CD14-positive monocyte (primary cell): ENCODE results near the gene DENND5B. TPM values are rescaled to one million over a fixed set of nuclear protein-coding genes. Genes with fewer than 3 reads are reported as not detected.

Experiments used
- DNase-seq, 3 donors: peaks; one replicate each; pipeline ENCODE4 v3.0.0-alpha.2; 2011 to 2022
- H2AFZ ChIP-seq: 2 replicates; pipeline ENCODE4 v1.6.0; 2012; ENCODE audit warnings: mild to moderate bottlenecking, low read depth, low read length, inconsistent platforms; ENCODE audit not compliant: insufficient read depth, poor library complexity, severe bottlenecking
- H3K27ac ChIP-seq, 2 donors: 1 replicate in 1 of 2; 2 replicates in 1 of 2; pipeline ENCODE4 v1.5.1; 2012 to 2013; ENCODE audit warnings: low read length in 2 of 2, control low read depth in 1 of 2, inconsistent platforms in 1 of 2, low read depth in 1 of 2, mild to moderate bottlenecking in 1 of 2
- H3K27me3 ChIP-seq, 2 donors: one replicate each; pipeline versions ENCODE4 v1.6.0 to v1.6.1; 2011 to 2013; ENCODE audit warnings: low read length in 2 of 2; ENCODE audit not compliant: control insufficient read depth in 2 of 2, insufficient read depth in 2 of 2
- H3K36me3 ChIP-seq, 2 donors: replicated peaks in 1 of 2; 1 replicate in 1 of 2; 2 replicates in 1 of 2; pipeline versions ENCODE4 v1.5.1 to v1.6.1; 2012 to 2013; ENCODE audit warnings: low read length in 2 of 2, control low read depth in 1 of 2, inconsistent platforms in 1 of 2, mild to moderate bottlenecking in 1 of 2; ENCODE audit not compliant: insufficient read depth in 2 of 2, control insufficient read depth in 1 of 2
- H3K4me1 ChIP-seq, 2 donors: 1 replicate in 1 of 2; 2 replicates in 1 of 2; pipeline versions ENCODE4 v1.5.1 to v1.6.1; 2012 to 2013; ENCODE audit warnings: low read length in 2 of 2, control low read depth in 1 of 2, inconsistent platforms in 1 of 2, mild to moderate bottlenecking in 1 of 2, moderate library complexity in 1 of 2; ENCODE audit not compliant: insufficient read depth in 2 of 2, control insufficient read depth in 1 of 2
- H3K4me2 ChIP-seq: replicated peaks from 2 replicates; pipeline ENCODE3; 2012; ENCODE audit warnings: low read length, moderate library complexity, mild to moderate bottlenecking; ENCODE audit not compliant: poor library complexity, severe bottlenecking; ENCODE audit errors: extremely low read depth
- H3K4me3 ChIP-seq, 3 experiments: fragments of 200-600 bp in 1 of 3; sonication (generic) in 1 of 3; replicated peaks in 1 of 3; 1 replicate in 2 of 3; 2 replicates in 1 of 3; pipeline ENCODE4 v1.5.1; 2011 to 2013; ENCODE audit warnings: low read length in 3 of 3, mild to moderate bottlenecking in 3 of 3, control low read depth in 2 of 3, low read depth in 2 of 3, inconsistent platforms in 1 of 3, moderate library complexity in 1 of 3
- H3K79me2 ChIP-seq: 2 replicates; pipeline ENCODE4 v1.6.0; 2012; ENCODE audit warnings: mild to moderate bottlenecking, control low read depth, inconsistent platforms, low read length, moderate library complexity; ENCODE audit not compliant: insufficient read depth
- H3K9ac ChIP-seq: 2 replicates; pipeline ENCODE4 v1.6.0; 2017; ENCODE audit warnings: low read length, mild to moderate bottlenecking; ENCODE audit not compliant: insufficient read depth, poor library complexity, severe bottlenecking
- H3K9me3 ChIP-seq, 2 donors: replicated peaks in 1 of 2; 1 replicate in 1 of 2; 2 replicates in 1 of 2; pipeline versions ENCODE4 v1.5.1 to v1.6.1; 2012 to 2013; ENCODE audit warnings: low read length in 2 of 2, control low read depth in 1 of 2; ENCODE audit not compliant: control insufficient read depth in 1 of 2, insufficient read depth in 1 of 2
- H4K20me1 ChIP-seq: 2 replicates; pipeline ENCODE4 v1.6.0; 2012; ENCODE audit warnings: mild to moderate bottlenecking, low read length, control low read depth, moderate library complexity; ENCODE audit not compliant: insufficient read depth
- H3K27ac Mint-ChIP-seq, 7 donors: one replicate each; pipeline ENCODE4 v1.8.0; 2020; ENCODE audit warnings: mild to moderate bottlenecking in 7 of 7, mixed read lengths in 7 of 7, moderate library complexity in 6 of 7, inconsistent platforms in 2 of 7
- H3K27me3 Mint-ChIP-seq, 3 donors: one replicate each; pipeline ENCODE4 v1.8.0; 2021 to 2022; ENCODE audit warnings: low read depth in 3 of 3, mild to moderate bottlenecking in 3 of 3, mixed read lengths in 3 of 3, moderate library complexity in 3 of 3, inconsistent platforms in 1 of 3
- H3K36me3 Mint-ChIP-seq, 2 donors: one replicate each; pipeline ENCODE4 v1.8.0; 2020; ENCODE audit warnings: mixed read lengths in 2 of 2, inconsistent platforms in 1 of 2, mild to moderate bottlenecking in 1 of 2
- H3K4me1 Mint-ChIP-seq: one replicate; pipeline ENCODE4 v1.8.0; 2020; ENCODE audit warnings: mild to moderate bottlenecking, mixed read lengths
- H3K4me3 Mint-ChIP-seq, 2 donors: one replicate each; pipeline ENCODE4 v1.8.0; 2020; ENCODE audit warnings: mild to moderate bottlenecking in 2 of 2, mixed read lengths in 2 of 2, moderate library complexity in 1 of 2
- H3K9me3 Mint-ChIP-seq, 7 donors: one replicate each; pipeline ENCODE4 v1.8.0; 2020 to 2022; ENCODE audit warnings: mixed read lengths in 7 of 7, mild to moderate bottlenecking in 6 of 7, moderate library complexity in 6 of 7, inconsistent platforms in 2 of 7
- WGBS: methylation state at CpG from one replicate; pipeline ENCODE4 v1.1.5; 2013; ENCODE audit warnings: missing lambda C conversion rate; ENCODE audit not compliant: insufficient coverage; 5-methylcytosine and 5-hydroxymethylcytosine counted together
- intact Hi-C, 2 donors: fragments of 100-400 bp; cut with micrococcal nuclease; formaldehyde crosslinking; loops; one replicate each; pipeline versions ENCODE4 v1.15.0 to v1.15.1; 2023
- polyA plus RNA-seq, 3 donors: library from polyadenylated mRNA; depleted of rRNA in 1 of 3; unstranded in 2 of 3; stranded (reverse) in 1 of 3; fragments of 300-500 nt in 2 of 3; fragments of >200 nt in 1 of 3; fragmentation: Illumina TruSeq in 2 of 3; gene quantifications; 1 replicate in 2 of 3; 2 replicates in 1 of 3; pipeline ENCODE4 v1.2.3, GENCODE V29; 2012 to 2021
- TF ChIP-seq, protein P1 (sequence below): fragments of 200-600 bp; IDR thresholded peaks from one replicate; pipeline ENCODE4 v1.8.0; 2022; ENCODE audit warnings: antibody characterized with exemption, mild to moderate bottlenecking

The DENND5B gene
- polyA plus RNA-seq, 3 donors, result 0.23 to 0.36 (median 0.36) TPM

DNA sequence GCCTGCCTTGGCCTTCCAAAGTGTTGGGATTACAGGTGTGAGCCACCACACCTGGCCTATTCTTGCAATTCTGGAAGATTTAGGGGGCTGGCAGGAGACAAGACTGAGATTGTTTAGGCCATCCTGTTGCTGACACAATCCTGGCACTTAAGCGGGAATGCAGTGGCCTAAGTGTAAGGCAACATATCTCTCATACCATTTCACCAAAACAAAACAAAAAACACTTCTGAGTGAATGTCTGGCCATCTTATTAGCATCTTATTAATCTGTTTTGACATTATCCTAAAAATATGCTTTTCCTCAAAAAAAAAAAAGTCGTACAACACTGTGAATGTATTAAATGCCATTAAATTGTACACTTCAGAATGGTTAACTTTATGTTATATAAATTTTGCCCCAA is 67.6 kb downstream of the DENND5B start:
- H2AFZ ChIP-seq, result no peak overlapping the region
- H3K79me2 ChIP-seq, result no peaks in the 10 kb centered on the region
- no peaks in the 10 kb centered on the region for H3K27me3 Mint-ChIP-seq
- no peaks in the 10 kb centered on the region for H4K20me1 ChIP-seq
- H3K9ac ChIP-seq, result no peak overlapping the region
- peaks cover 18% of the 10 kb centered on the region for H3K4me1 Mint-ChIP-seq
- H3K27me3 ChIP-seq, result no peaks in the 10 kb centered on the region
- H3K9me3 ChIP-seq, result no peaks in the 10 kb centered on the region
- intact Hi-C loops, result no loop called here
- H3K9me3 Mint-ChIP-seq, result no peaks in the 10 kb centered on the region
- no peaks in the 10 kb centered on the region for H3K36me3 Mint-ChIP-seq
- H3K27ac Mint-ChIP-seq, result no peak overlapping the region
- no peaks in the 10 kb centered on the region for H3K36me3 ChIP-seq
- DNase-seq, result no peak
- no peak overlapping the region for H3K4me3 Mint-ChIP-seq
- no peak overlapping the region for H3K4me3 ChIP-seq
- TF ChIP-seq, protein P1, sequence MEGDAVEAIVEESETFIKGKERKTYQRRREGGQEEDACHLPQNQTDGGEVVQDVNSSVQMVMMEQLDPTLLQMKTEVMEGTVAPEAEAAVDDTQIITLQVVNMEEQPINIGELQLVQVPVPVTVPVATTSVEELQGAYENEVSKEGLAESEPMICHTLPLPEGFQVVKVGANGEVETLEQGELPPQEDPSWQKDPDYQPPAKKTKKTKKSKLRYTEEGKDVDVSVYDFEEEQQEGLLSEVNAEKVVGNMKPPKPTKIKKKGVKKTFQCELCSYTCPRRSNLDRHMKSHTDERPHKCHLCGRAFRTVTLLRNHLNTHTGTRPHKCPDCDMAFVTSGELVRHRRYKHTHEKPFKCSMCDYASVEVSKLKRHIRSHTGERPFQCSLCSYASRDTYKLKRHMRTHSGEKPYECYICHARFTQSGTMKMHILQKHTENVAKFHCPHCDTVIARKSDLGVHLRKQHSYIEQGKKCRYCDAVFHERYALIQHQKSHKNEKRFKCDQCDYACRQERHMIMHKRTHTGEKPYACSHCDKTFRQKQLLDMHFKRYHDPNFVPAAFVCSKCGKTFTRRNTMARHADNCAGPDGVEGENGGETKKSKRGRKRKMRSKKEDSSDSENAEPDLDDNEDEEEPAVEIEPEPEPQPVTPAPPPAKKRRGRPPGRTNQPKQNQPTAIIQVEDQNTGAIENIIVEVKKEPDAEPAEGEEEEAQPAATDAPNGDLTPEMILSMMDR, result no peak
- peaks cover 6 to 8% of the 10 kb centered on the region in 2 donors for H3K4me1 ChIP-seq
- WGBS, result no CpG with 5 or more reads among the region's 2 CpGs
- H3K4me2 ChIP-seq, result no peak overlapping the region
- H3K27ac ChIP-seq, result no peak overlapping the region

- Mint-ChIP-seq H3K4me3 (no peak overlapping the region), H3K4me1 (peaks cover 18% of the 10 kb centered on the region), H3K27me3 (no peaks in the 10 kb centered on the region), H3K36me3 (no peaks in the 10 kb centered on the region), H3K9me3 (no peaks in the 10 kb centered on the region), H3K27ac (no peak overlapping the region)
- TF ChIP-seq, protein P1, result no peak
- Histone ChIP-seq H3K4me3 (no peak overlapping the region), H3K9ac (no peak overlapping the region), H3K27me3 (no peaks in the 10 kb centered on the region), H2AFZ (no peak overlapping the region), H3K4me2 (no peak overlapping the region), H3K27ac (no peak overlapping the region), H3K79me2 (no peaks in the 10 kb centered on the region), H3K4me1 (peaks cover 6 to 8% of the 10 kb centered on the region in 2 donors), H3K36me3 (no peaks in the 10 kb centered on the region), H3K9me3 (no peaks in the 10 kb centered on the region), H4K20me1 (no peaks in the 10 kb centered on the region)
- intact Hi-C loops, result no loop called here
- 80% methylated on average over 7 of the region's 7 CpGs for WGBS
- no peak for DNase-seq
Observed at GRCh38 chr12:31522607-31523006, 68.3 kb downstream of the DENND5B start.
